Airway epithelial cell (primary cell): Measurements from ENCODE around the gene S100B. TPM values are rescaled to one million over a fixed set of nuclear protein-coding genes. Genes with fewer than 3 reads are reported as not detected.

Experiments used
- total RNA-seq: library from RNA; depleted of rRNA; stranded (reverse); fragments of >200 nt; gene quantifications from 2 replicates; pipeline ENCODE4 v1.2.3, GENCODE V29; 2015

The S100B gene
- total RNA-seq: 0.42 TPM in 1 of 2 replicates, not detected in the other

DNA sequence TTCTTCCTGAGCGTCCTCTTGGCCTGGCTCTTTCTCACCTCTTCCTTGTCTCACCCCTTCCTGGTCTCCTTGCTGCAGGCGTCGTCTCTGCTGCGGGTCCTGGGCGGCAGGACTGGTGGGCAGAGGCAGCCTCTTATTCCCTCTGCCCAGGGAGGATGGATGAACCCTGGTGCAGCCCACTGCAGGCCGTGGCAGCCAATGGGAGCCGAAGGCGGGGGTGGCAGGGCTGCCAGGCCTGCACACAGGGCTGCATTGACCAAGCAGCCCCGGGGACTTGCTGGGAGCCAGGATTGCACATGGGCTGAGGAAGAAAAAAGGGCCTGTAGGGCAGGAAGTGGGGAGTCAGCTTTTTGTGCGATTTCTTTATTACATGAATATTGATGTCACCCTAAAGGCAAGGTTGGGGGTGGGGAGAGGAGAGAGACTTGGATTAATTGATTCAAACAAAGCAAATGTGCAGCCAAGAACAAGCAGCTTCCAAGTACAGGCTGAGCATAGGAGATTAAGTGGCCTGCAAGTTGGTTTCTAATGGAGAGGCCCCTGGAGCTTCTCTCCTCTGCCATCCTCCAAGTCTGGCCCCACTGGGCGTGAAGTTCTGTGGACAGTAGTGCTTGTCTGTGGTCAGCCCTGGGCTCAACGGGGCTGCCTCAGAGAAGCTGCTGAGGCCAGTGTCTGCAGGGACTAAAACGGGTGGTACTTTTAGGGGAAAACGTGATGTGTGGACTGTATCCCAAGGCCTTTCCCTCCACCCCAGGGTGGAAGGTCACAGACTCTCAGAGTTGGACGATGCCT, at the start of gene S100B:
Gene S100B, minus strand, starts transcription at position 108 of the 792 bp plus-strand sequence. CDS start 2,667 bp downstream, outside the sequence.

GRCh38 chr21:46635324-46636180, 30.7 kb upstream of the S100B start, which contains the start of gene PRMT2:
Gene PRMT2, plus strand, starts transcription at chr21:46635674. Its CDS starts 1,278 bp downstream, at chr21:46636952.

Other genes with a start within 250 kb of the S100B start
- gene DIP2A, start 146.2 kb downstream of the S100B start, total RNA-seq: 22.8 and 27.4 TPM in 2 replicates
- 110 and 116 TPM in 2 replicates for gene PRMT2, start 30.6 kb upstream of the S100B start, total RNA-seq